ENCODE measurements around the gene MACIR.

Gene MACIR

DNA sequence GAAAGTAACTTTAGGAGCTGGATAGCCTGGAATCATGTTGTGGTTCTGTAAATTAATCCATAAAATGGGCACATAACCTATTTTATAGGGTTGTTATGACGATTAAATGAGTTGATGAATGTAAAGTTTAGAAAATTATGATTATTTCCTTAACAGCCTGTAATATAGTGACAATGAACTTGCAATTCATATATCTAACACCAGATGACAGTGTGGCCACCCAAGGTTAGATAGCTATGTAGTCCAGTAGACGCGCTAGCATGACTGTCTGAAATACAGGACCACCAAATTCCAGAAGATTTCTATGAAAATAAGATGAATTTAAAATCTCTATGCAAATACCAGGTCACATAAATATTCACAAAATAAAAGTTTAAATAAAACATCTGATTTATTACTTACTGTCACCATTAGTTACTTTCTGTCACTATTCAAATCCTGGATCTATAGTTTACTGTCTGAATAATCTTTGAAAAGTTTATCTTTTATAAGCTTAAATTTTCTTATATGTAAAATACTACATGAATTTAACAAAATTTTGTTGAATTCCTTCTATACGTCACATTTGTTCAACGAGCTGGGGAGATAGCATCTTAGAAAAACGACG is 26.1 kb upstream of the MACIR start:
- ATAC-seq (peak; percentile 78), DNase-seq (no peak)
- H3K27ac Mint-ChIP-seq: no peak overlapping the region
- H3K4me1 Mint-ChIP-seq: no peaks in the 10 kb centered on the region
- no peaks in the 10 kb centered on the region for H3K9me3 Mint-ChIP-seq
- no peak overlapping the region for H3K4me3 Mint-ChIP-seq
- peaks cover 19% of the 10 kb centered on the region for H3K27me3 Mint-ChIP-seq

DNA sequence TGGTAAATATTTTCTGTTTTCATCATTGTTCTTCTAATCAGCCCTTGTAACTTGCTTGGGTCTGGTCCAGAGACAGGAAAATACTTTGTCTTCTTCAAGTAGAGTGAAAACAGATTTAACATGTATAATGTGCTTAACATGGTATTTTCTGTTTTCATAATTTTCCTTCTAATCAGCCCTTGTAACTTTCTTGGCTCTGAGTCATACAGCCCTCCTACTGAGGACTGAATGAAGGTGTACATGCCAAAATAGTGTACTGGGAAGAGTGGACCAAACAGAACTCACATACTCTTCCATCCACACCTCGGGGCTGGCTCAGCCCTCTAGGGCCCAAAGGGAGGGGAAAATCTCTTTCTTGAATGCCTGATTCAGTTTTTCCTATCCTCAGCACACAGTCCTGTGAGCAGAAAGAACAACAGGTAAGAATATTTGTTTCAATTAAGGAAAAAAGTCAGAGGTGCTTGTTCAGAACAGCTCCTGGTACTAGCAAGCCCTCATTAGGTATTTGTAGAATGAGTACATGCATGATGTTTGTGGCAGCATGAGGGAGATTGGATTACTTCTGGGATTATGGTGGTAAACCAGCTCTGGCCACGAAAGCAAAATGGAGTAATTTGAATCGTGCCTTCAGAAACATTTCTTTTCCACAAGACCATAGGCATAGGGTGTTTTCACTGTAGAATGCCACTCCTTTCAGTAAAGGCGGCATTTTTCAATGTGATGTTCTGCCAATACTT is 24.2 kb upstream of the MACIR start:
- Mint-ChIP-seq H3K4me3 (no peak overlapping the region), H3K4me1 (no peaks in the 10 kb centered on the region), H3K27me3 (peaks cover 8% of the 10 kb centered on the region), H3K9me3 (no peaks in the 10 kb centered on the region), H3K27ac (no peak overlapping the region)
- DNase-seq (no peak), ATAC-seq (no peak)

DNA sequence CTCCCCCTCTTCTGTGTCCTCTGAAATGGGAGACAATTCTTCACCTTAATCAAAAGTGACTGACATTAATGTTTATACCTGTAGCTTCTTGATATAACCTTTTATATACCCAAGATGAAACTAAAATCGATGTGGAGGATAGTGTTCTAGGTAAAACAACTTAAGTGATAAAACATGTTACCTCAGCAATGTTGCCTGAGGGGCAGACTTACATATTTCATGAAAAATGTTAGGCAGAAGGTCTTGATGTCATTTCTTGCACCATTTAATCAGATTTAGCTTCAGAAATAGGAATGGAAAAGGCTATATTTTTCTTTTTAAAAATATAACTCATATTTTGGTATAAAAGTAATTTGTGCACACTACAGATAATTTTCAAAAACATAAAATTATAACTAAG is 22.7 kb upstream of the MACIR start:
- ATAC-seq: no peak
- Mint-ChIP-seq H3K4me3 (no peak overlapping the region), H3K27me3 (peaks cover 8% of the 10 kb centered on the region), H3K27ac (no peak overlapping the region), H3K4me1 (no peaks in the 10 kb centered on the region), H3K9me3 (no peaks in the 10 kb centered on the region)
- DNase-seq: no peak

- Mint-ChIP-seq H3K27ac (no peak overlapping the region), H3K4me1 (no peaks in the 10 kb centered on the region), H3K9me3 (no peaks in the 10 kb centered on the region), H3K4me3 (no peak overlapping the region), H3K27me3 (peaks cover 8% of the 10 kb centered on the region)
- ATAC-seq (no peak), DNase-seq (no peak)
These were observed 20.8 kb upstream of the MACIR start for GRCh38 chr5:103237778-103238177.

- no peak for DNase-seq
- H3K27ac Mint-ChIP-seq: no peak overlapping the region
- H3K27me3 Mint-ChIP-seq: peaks cover 44% of the 10 kb centered on the region
- H3K4me1 Mint-ChIP-seq: peaks cover 12% of the 10 kb centered on the region
- H3K4me3 Mint-ChIP-seq: no peak overlapping the region
- no peaks in the 10 kb centered on the region for H3K9me3 Mint-ChIP-seq
- no peak for ATAC-seq
These were observed 14.9 kb upstream of the MACIR start for GRCh38 chr5:103243665-103244064.

- H3K4me1 Mint-ChIP-seq: peaks cover 12% of the 10 kb centered on the region
- no peak overlapping the region for H3K27ac Mint-ChIP-seq
- ATAC-seq: no peak
- H3K27me3 Mint-ChIP-seq: peaks cover 44% of the 10 kb centered on the region
- no peak overlapping the region for H3K4me3 Mint-ChIP-seq
- DNase-seq: no peak
- H3K9me3 Mint-ChIP-seq: no peaks in the 10 kb centered on the region
These were observed 14.2 kb upstream of the MACIR start for GRCh38 chr5:103244398-103244797.

DNA sequence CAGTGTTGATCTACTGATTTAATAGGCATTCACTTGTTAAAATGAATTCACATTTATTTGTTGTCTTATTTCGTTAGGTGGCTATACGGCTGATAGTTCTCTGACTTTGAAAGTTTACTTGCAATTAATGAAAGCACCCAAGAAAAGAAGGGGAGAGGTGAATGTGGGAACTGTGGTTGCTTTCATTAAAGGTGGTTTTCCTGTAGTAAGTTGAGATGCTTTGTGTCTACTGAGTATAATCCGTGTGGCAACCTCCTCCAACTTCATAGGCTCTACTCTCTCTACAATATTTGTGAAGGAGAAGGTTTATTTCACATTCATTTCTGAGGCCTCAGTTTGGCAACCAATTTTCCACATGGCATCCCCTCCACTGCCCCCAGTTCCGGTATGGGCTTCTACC is 12.8 kb upstream of the MACIR start:
- DNase-seq (no peak), ATAC-seq (no peak)
- peaks cover 12% of the 10 kb centered on the region for H3K4me1 Mint-ChIP-seq
- no peak overlapping the region for H3K27ac Mint-ChIP-seq
- peaks cover 49% of the 10 kb centered on the region for H3K27me3 Mint-ChIP-seq
- no peak overlapping the region for H3K4me3 Mint-ChIP-seq
- H3K9me3 Mint-ChIP-seq: no peaks in the 10 kb centered on the region

DNA sequence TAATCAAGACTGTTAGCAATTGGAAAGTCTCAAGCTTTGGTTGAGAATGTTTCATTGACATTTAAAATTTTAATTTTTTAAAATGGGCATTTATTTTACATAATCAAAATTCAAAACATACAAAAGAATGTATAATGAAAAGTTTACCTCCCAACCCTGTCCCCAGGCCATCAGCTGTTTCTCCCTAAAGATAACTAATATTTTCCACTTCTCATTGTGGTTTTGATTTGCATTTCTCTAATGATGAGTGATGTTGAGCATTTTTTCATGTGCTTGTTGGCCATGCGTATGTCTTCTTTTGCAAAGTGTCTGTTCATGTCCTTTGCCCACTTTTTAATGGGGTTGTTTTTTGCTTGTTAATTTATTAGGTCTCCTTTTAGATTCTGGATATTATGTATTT is 11.4 kb upstream of the MACIR start:
- H3K4me3 Mint-ChIP-seq: no peak overlapping the region
- no peak overlapping the region for H3K27ac Mint-ChIP-seq
- no peaks in the 10 kb centered on the region for H3K9me3 Mint-ChIP-seq
- DNase-seq (no peak), ATAC-seq (no peak)
- peaks cover 63% of the 10 kb centered on the region for H3K27me3 Mint-ChIP-seq
- H3K4me1 Mint-ChIP-seq: peaks cover 12% of the 10 kb centered on the region

GRCh38 chr5:103249068-103249467 is 9.5 kb upstream of the MACIR start:
- ATAC-seq (no peak), DNase-seq (no peak)
- Mint-ChIP-seq H3K9me3 (no peaks in the 10 kb centered on the region), H3K4me3 (no peak overlapping the region), H3K4me1 (peaks cover 12% of the 10 kb centered on the region), H3K27me3 (peaks cover 62% of the 10 kb centered on the region), H3K27ac (no peak overlapping the region)

GRCh38 chr5:103254921-103255320 is 3.6 kb upstream of the MACIR start:
- ATAC-seq (no peak), DNase-seq (no peak)
- Mint-ChIP-seq H3K4me1 (peaks cover 7% of the 10 kb centered on the region), H3K4me3 (no peak overlapping the region), H3K27ac (no peak overlapping the region), H3K9me3 (no peaks in the 10 kb centered on the region), H3K27me3 (peaks cover 49% of the 10 kb centered on the region)

DNA sequence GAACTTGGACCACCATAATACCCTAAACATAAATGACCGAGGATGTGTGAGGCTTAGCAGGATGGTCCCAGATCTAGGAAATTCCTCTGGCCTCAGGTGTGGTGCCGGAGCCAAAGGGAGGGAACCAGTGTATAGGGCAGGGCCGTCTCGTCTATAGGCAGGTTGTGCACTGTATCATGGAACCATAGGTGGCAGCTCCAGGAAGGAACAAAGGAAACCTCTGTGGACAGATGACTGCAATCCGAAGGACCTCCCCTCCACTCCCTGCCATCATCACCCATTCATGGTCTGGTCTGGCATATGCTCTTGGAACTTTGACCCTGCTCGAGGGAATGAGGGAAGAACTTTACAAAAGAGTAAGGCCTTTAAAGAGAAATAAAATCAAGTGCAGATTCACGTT is 2.9 kb upstream of the MACIR start:
- H3K4me1 Mint-ChIP-seq: peaks cover 12% of the 10 kb centered on the region
- H3K4me3 Mint-ChIP-seq: no peak overlapping the region

GRCh38 chr5:103256178-103256577 is 2.4 kb upstream of the MACIR start:
- H3K4me3 Mint-ChIP-seq: no peak overlapping the region
- H3K4me1 Mint-ChIP-seq: peaks cover 16% of the 10 kb centered on the region
- H3K27ac Mint-ChIP-seq: no peak overlapping the region
- H3K27me3 Mint-ChIP-seq: peaks cover 39% of the 10 kb centered on the region
- DNase-seq (no peak), ATAC-seq (no peak)
- no peaks in the 10 kb centered on the region for H3K9me3 Mint-ChIP-seq

More for the DNA sequence above, 2.9 kb upstream of the MACIR start:
- no peaks in the 10 kb centered on the region for H3K9me3 Mint-ChIP-seq
- H3K27ac Mint-ChIP-seq: no peak overlapping the region
- ATAC-seq (no peak), DNase-seq (no peak)
- peaks cover 44% of the 10 kb centered on the region for H3K27me3 Mint-ChIP-seq

- ATAC-seq (peak; percentile 70), DNase-seq (peak; percentile 69 to 71)
- H3K4me1 Mint-ChIP-seq: peaks cover 31% of the 10 kb centered on the region
- H3K9me3 Mint-ChIP-seq: no peaks in the 10 kb centered on the region
- peak overlapping the region; percentile 85 to 96 for H3K4me3 Mint-ChIP-seq
- H3K27ac Mint-ChIP-seq: peak overlapping the region; percentile 69 to 74
- peaks cover 22% of the 10 kb centered on the region for H3K27me3 Mint-ChIP-seq
These were observed 568 bp downstream of the MACIR start for GRCh38 chr5:103258957-103259704.

GRCh38 chr5:103259705-103260355 is 1.3 kb downstream of the MACIR start:
- Mint-ChIP-seq H3K27ac (peak overlapping the region; percentile 74 to 82), H3K9me3 (no peaks in the 10 kb centered on the region), H3K4me3 (peak overlapping the region; percentile 85 to 96), H3K27me3 (peaks cover 17% of the 10 kb centered on the region), H3K4me1 (peaks cover 31% of the 10 kb centered on the region)
- ATAC-seq: no peak
- no peak for DNase-seq

DNA sequence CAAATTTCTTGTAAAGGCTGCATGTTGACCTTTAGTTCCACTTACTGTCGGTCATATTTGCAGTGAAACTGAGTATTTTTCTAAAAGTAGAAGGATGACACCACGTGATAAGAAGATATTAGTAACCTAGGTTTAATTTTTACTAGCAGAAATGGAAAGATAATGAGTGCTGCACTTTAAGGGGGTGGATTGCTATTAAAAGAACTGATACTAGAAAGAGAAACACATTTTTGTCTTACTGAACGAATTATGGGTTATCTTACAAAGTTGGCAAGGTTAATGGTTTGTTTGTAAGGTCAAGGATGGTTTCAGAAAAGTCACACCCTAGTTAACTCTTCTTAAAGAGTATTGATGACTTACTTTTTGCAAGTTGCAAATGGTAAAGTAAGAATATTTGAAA is 2.4 kb downstream of the MACIR start:
- peaks cover 31% of the 10 kb centered on the region for H3K4me1 Mint-ChIP-seq
- no peak overlapping the region for H3K27ac Mint-ChIP-seq
- H3K27me3 Mint-ChIP-seq: peaks cover 5% of the 10 kb centered on the region
- no peak for ATAC-seq
- H3K9me3 Mint-ChIP-seq: no peaks in the 10 kb centered on the region
- H3K4me3 Mint-ChIP-seq: peak overlapping the region; percentile 51 to 77
- DNase-seq: no peak

GRCh38 chr5:103262422-103262871 is 3.9 kb downstream of the MACIR start:
- no peaks in the 10 kb centered on the region for H3K9me3 Mint-ChIP-seq
- DNase-seq: no peak
- ATAC-seq: no peak
- H3K4me3 Mint-ChIP-seq: no peak overlapping the region
- H3K27me3 Mint-ChIP-seq: no peaks in the 10 kb centered on the region
- no peak overlapping the region for H3K27ac Mint-ChIP-seq
- peaks cover 31% of the 10 kb centered on the region for H3K4me1 Mint-ChIP-seq
